ENCODE data around the gene LRIG2. TPM values are rescaled to one million over a fixed set of nuclear protein-coding genes. Genes with fewer than 3 reads are reported as not detected.
A peak's percentile ranks its signal among the peaks of the same experiment; 100 is the strongest.

Gene LRIG2
- total and polyA plus RNA-seq, 9 of the 15 experiments (the other 6 are each of a cell fraction or from before 2014, with no cell fraction given), result 1.8 to 28.1 (median 11.5) TPM

DNA sequence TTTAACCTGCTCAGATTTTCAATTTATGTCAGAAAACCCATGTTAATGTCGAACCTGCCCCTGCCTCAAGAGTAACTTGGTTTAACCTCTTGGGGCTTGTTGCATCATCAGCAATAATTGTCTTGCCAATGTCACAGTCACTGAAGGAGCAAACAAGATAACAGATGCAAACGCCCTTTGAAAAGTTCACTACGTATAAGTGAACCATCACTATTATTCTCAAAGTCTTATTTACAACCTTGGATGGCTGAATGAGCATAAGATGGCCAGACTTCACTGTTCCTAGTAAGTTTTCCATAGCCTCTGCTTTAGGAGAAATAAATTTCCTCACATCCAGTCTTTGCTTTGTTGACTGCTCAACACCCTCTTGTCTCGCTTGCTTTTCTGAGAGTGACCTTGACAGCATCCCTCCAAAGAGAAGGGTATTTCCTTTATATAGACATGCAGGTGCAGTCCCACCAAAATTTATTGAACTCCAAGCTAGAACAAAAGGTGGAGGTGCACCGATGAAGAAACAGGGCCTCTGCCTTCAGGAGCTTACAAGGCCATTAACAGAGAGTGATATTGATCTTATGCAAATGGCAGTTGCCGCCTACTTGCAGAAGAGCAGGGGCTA, 749 bp upstream of the LRIG2 start (continued):
- TF ChIP-seq ZNF696 (CRISPR knock-in tag; conservative IDR thresholded peaks at IDR 0.05), result no peak
- peak; percentile 55; the same call in 1 of the 2 replicates for TF ChIP-seq NFXL1 (CRISPR knock-in tag; IDR thresholded peaks at IDR 0.05)
- peak; percentile 90 for TF ChIP-seq ESRRA (IDR thresholded peaks at IDR 0.05; ENCODE audit: borderline replicate concordance, low read depth)
- 0 out of 2 replicates have a peak, but pooled peaks have one; percentile 23 for TF ChIP-seq ZNF324 (CRISPR knock-in tag; IDR thresholded peaks at IDR 0.05)
- TF ChIP-seq NONO (IDR thresholded peaks at IDR 0.05; ENCODE audit: low read depth in 2 of 2, low read length in 1 of 2), result no peak; a peak in 1 of 4 replicates
- TF ChIP-seq, protein P1, sequence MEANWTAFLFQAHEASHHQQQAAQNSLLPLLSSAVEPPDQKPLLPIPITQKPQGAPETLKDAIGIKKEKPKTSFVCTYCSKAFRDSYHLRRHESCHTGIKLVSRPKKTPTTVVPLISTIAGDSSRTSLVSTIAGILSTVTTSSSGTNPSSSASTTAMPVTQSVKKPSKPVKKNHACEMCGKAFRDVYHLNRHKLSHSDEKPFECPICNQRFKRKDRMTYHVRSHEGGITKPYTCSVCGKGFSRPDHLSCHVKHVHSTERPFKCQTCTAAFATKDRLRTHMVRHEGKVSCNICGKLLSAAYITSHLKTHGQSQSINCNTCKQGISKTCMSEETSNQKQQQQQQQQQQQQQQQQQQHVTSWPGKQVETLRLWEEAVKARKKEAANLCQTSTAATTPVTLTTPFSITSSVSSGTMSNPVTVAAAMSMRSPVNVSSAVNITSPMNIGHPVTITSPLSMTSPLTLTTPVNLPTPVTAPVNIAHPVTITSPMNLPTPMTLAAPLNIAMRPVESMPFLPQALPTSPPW (CRISPR knock-in tag; IDR thresholded peaks at IDR 0.05), result peak; percentile 28; the same call in 1 of the 2 replicates
- TF ChIP-seq, protein P2, sequence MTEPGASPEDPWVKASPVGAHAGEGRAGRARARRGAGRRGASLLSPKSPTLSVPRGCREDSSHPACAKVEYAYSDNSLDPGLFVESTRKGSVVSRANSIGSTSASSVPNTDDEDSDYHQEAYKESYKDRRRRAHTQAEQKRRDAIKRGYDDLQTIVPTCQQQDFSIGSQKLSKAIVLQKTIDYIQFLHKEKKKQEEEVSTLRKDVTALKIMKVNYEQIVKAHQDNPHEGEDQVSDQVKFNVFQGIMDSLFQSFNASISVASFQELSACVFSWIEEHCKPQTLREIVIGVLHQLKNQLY (CRISPR knock-in tag; conservative IDR thresholded peaks at IDR 0.05), result no peak
- TF ChIP-seq NEUROD1 (IDR thresholded peaks at IDR 0.05; ENCODE audit: borderline replicate concordance, low read depth, low read length, partially characterized antibody), result peak; percentile 53
- TF ChIP-seq NR2C1 (IDR thresholded peaks at IDR 0.05), result peak; percentile 42; the same call in 1 of the 2 replicates
- peak; percentile 70 for TF ChIP-seq NR2C1 (tag; IDR thresholded peaks at IDR 0.05)
- TF ChIP-seq, protein P3, sequence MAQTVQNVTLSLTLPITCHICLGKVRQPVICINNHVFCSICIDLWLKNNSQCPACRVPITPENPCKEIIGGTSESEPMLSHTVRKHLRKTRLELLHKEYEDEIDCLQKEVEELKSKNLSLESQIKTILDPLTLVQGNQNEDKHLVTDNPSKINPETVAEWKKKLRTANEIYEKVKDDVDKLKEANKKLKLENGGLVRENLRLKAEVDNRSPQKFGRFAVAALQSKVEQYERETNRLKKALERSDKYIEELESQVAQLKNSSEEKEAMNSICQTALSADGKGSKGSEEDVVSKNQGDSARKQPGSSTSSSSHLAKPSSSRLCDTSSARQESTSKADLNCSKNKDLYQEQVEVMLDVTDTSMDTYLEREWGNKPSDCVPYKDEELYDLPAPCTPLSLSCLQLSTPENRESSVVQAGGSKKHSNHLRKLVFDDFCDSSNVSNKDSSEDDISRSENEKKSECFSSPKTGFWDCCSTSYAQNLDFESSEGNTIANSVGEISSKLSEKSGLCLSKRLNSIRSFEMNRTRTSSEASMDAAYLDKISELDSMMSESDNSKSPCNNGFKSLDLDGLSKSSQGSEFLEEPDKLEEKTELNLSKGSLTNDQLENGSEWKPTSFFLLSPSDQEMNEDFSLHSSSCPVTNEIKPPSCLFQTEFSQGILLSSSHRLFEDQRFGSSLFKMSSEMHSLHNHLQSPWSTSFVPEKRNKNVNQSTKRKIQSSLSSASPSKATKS (CRISPR knock-in tag; IDR thresholded peaks at IDR 0.05), result no peak
- TF ChIP-seq LEF1 (IDR thresholded peaks at IDR 0.05), result peak; percentile 98
- TF ChIP-seq, protein P4, sequence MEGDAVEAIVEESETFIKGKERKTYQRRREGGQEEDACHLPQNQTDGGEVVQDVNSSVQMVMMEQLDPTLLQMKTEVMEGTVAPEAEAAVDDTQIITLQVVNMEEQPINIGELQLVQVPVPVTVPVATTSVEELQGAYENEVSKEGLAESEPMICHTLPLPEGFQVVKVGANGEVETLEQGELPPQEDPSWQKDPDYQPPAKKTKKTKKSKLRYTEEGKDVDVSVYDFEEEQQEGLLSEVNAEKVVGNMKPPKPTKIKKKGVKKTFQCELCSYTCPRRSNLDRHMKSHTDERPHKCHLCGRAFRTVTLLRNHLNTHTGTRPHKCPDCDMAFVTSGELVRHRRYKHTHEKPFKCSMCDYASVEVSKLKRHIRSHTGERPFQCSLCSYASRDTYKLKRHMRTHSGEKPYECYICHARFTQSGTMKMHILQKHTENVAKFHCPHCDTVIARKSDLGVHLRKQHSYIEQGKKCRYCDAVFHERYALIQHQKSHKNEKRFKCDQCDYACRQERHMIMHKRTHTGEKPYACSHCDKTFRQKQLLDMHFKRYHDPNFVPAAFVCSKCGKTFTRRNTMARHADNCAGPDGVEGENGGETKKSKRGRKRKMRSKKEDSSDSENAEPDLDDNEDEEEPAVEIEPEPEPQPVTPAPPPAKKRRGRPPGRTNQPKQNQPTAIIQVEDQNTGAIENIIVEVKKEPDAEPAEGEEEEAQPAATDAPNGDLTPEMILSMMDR (IDR thresholded peaks at IDR 0.05 in 2 of 3, conservative IDR thresholded peaks at IDR 0.05 in 1 of 3; ENCODE audit: insufficient read depth in 2 of 3, low read depth in 1 of 3, low read length in 3 of 3), result no peak
- TF ChIP-seq, protein P5, sequence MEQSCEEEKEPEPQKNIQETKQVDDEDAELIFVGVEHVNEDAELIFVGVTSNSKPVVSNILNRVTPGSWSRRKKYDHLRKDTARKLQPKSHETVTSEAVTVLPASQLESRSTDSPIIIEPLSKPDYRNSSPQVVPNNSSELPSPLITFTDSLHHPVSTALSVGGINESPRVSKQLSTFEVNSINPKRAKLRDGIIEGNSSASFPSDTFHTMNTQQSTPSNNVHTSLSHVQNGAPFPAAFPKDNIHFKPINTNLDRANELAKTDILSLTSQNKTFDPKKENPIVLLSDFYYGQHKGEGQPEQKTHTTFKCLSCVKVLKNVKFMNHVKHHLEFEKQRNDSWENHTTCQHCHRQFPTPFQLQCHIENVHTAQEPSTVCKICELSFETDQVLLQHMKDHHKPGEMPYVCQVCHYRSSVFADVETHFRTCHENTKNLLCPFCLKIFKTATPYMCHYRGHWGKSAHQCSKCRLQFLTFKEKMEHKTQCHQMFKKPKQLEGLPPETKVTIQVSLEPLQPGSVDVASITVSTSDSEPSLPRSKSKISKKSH (CRISPR knock-in tag; IDR thresholded peaks at IDR 0.05), result no peak
- no peak for TF ChIP-seq ZNF384 (IDR thresholded peaks at IDR 0.05; ENCODE audit: low read depth, low read length)
- TF ChIP-seq, protein P6, sequence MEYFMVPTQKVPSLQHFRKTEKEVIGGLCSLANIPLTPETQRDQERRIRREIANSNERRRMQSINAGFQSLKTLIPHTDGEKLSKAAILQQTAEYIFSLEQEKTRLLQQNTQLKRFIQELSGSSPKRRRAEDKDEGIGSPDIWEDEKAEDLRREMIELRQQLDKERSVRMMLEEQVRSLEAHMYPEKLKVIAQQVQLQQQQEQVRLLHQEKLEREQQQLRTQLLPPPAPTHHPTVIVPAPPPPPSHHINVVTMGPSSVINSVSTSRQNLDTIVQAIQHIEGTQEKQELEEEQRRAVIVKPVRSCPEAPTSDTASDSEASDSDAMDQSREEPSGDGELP (CRISPR knock-in tag; IDR thresholded peaks at IDR 0.05; ENCODE audit: borderline replicate concordance), result no peak
